Effector memory CD4-positive, alpha-beta T cell (primary cell): ENCODE data around the gene JAZF1.

Source experiments
- DNase-seq, 3 donors: peaks; one replicate each; pipeline ENCODE4 v3.0.0-alpha.2; 2020
- H3K27ac ChIP-seq: 2 replicates; pipeline ENCODE4 v1.7.0; 2013; ENCODE audit warnings: mild to moderate bottlenecking, low read length, moderate library complexity; ENCODE audit not compliant: insufficient read depth, poor library complexity, severe bottlenecking
- H3K27me3 ChIP-seq: replicated peaks from 2 replicates; pipeline ENCODE4 v1.7.0; 2013; ENCODE audit warnings: mild to moderate bottlenecking, low read length; ENCODE audit not compliant: insufficient read depth, control insufficient read depth, poor library complexity, severe bottlenecking
- H3K36me3 ChIP-seq: 2 replicates; pipeline ENCODE4 v1.7.0; 2013; ENCODE audit warnings: mild to moderate bottlenecking, low read length, moderate library complexity; ENCODE audit not compliant: control insufficient read depth, insufficient read depth
- H3K4me1 ChIP-seq: 2 replicates; pipeline ENCODE4 v1.7.0; 2013; ENCODE audit warnings: low read length, mild to moderate bottlenecking; ENCODE audit not compliant: control insufficient read depth, insufficient read depth, poor library complexity, severe bottlenecking
- H3K4me3 ChIP-seq: 2 replicates; pipeline ENCODE4 v1.7.0; 2013; ENCODE audit warnings: low read length, low read depth, mild to moderate bottlenecking; ENCODE audit not compliant: insufficient read depth, poor library complexity, severe bottlenecking
- H3K9me3 ChIP-seq: 2 replicates; pipeline ENCODE4 v1.7.0; 2013; ENCODE audit warnings: mild to moderate bottlenecking, low read length, moderate library complexity; ENCODE audit not compliant: control insufficient read depth

JAZF1 gene

DNA sequence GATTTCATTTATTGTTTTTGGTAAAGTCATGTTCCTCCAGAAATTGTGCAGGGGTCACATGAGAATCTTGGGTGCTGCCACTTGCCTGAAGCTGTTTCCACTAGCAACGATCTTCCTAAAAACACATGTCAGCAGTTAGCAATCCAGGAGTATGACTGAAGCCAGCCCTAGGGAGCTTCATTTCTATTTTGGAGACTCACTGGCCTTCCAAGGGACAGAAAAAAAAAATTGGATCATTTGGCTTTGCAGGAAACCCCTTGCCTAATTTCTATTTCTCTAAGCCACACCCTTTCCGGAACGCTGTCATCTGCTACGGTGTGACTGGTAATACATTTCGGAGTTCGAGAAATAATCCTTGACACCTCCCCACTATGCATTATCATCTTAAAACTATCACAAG, 236.0 kb downstream of the JAZF1 start:
- H3K9me3 ChIP-seq: no peaks in the 10 kb centered on the region
- H3K4me3 ChIP-seq: no peak overlapping the region
- no peak for DNase-seq
- no peaks in the 10 kb centered on the region for H3K36me3 ChIP-seq
- no peaks in the 10 kb centered on the region for H3K27me3 ChIP-seq
- H3K4me1 ChIP-seq: no peaks in the 10 kb centered on the region
- H3K27ac ChIP-seq: no peak overlapping the region

DNA sequence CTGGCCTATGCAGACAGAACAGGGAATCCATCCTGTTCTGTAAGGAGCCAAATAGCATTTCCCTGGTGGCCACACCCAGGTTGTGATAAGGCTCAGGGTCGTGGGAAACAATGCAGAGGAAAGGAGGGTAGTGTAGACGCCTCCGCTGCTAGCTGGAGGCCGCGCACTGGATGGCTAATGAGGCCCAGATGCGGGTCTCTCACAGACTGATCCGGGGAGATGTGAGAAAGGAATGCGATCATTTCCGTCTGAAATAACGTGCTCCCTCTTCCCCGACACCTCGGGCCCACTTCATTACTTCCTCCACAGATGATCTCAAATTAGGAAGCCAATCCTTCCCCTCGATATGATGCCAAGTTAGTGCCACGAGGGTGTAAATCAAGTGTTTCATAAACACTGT, 237.4 kb downstream of the JAZF1 start:
- Histone ChIP-seq H3K4me3 (no peak overlapping the region), H3K27me3 (no peaks in the 10 kb centered on the region), H3K4me1 (no peaks in the 10 kb centered on the region), H3K27ac (no peak overlapping the region), H3K36me3 (no peaks in the 10 kb centered on the region), H3K9me3 (no peaks in the 10 kb centered on the region)
- no peak for DNase-seq

DNA sequence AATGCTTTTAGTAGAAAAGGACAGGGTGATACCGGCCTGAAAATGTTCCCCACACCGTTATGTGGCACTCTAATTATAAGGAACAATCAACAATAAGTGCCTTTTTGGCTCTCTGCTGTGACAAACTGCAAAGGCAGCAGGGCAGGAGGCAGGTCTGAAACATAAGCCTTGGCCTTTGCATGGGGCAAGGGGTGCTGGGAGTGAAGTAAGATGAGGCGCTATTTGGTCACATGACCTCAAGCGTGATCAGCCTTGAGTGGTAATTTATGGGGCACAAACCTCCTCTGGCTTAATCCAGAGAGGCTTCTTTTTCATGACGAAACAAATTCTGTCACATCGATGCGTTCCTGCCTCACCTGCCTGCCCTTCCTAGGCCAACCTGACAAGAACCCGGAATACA, 237.9 kb downstream of the JAZF1 start:
- H3K27me3 ChIP-seq: no peaks in the 10 kb centered on the region
- no peaks in the 10 kb centered on the region for H3K4me1 ChIP-seq
- no peaks in the 10 kb centered on the region for H3K36me3 ChIP-seq
- H3K9me3 ChIP-seq: no peaks in the 10 kb centered on the region
- DNase-seq: no peak
- no peak overlapping the region for H3K27ac ChIP-seq
- H3K4me3 ChIP-seq: no peak overlapping the region

- no peaks in the 10 kb centered on the region for H3K4me1 ChIP-seq
- DNase-seq: no peak
- no peaks in the 10 kb centered on the region for H3K9me3 ChIP-seq
- no peaks in the 10 kb centered on the region for H3K36me3 ChIP-seq
- H3K27me3 ChIP-seq: no peaks in the 10 kb centered on the region
- H3K4me3 ChIP-seq: no peak overlapping the region
- no peak overlapping the region for H3K27ac ChIP-seq
These were observed 239.1 kb downstream of the JAZF1 start for GRCh38 chr7:27941522-27941921.

DNA sequence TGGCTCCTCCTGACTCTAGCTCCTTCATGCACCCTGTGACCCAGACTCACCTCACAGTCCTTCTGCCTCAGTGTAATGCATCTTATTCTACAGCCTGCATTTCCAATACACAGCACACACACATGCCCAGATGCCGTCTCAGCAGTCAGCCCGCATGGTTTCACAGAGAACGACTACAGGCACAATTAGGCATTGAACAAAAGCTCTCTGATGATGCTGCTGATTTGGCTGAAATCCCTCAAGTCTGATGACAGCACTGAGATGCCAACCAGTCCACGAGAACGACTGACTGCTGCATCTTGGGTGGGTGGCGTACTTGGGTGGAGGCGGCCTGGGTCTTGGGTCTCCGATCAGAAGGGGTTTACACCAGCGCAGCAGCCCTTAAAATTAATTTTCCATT, 240.3 kb downstream of the JAZF1 start:
- no peak for DNase-seq
- Histone ChIP-seq H3K27ac (no peak overlapping the region), H3K27me3 (no peaks in the 10 kb centered on the region), H3K36me3 (no peaks in the 10 kb centered on the region), H3K4me1 (no peaks in the 10 kb centered on the region), H3K9me3 (no peaks in the 10 kb centered on the region), H3K4me3 (no peak overlapping the region)

DNA sequence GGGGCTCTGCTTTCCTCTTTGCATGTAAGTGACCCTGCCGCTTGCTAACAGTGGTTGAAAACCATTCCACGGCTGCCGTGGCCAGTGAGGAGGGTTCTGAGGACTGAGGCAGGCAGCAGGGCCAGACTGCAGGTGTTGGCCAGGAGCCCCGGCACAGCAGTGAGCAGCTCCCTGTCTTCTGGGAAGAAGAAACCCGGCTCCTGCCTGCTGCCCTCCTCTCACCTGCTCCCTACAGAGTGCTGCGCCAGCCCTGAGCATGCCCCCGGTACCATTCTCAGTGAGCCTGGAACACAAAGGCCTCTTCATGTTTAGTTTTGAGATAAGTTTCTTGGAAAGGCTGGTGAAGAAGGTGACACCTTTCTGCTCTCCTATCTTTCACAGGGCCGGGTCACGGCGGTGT, 240.7 kb downstream of the JAZF1 start:
- Histone ChIP-seq H3K4me3 (no peak overlapping the region), H3K9me3 (no peaks in the 10 kb centered on the region), H3K27ac (no peak overlapping the region), H3K4me1 (no peaks in the 10 kb centered on the region), H3K36me3 (no peaks in the 10 kb centered on the region), H3K27me3 (no peaks in the 10 kb centered on the region)
- no peak for DNase-seq

DNA sequence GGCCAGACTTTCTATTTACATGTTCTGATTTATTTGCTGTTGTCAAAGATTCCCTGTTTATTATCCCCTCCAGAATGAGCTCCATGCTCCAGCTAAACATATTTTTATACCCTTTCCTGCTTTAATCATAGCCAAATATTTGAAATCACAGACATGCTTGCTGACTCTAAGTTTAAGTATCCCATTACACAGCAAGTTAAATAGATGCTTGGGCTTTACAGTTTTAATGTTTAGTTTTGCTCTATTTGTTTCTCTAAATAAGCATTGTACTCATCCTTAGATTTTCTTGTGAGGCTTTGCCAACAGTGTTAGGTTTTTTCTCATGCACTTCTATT, 243.9 kb downstream of the JAZF1 start:
- no peaks in the 10 kb centered on the region for H3K9me3 ChIP-seq
- H3K4me1 ChIP-seq: no peaks in the 10 kb centered on the region
- DNase-seq: no peak
- H3K36me3 ChIP-seq: no peaks in the 10 kb centered on the region
- no peak overlapping the region for H3K4me3 ChIP-seq
- H3K27ac ChIP-seq: no peak overlapping the region
- H3K27me3 ChIP-seq: no peaks in the 10 kb centered on the region

DNA sequence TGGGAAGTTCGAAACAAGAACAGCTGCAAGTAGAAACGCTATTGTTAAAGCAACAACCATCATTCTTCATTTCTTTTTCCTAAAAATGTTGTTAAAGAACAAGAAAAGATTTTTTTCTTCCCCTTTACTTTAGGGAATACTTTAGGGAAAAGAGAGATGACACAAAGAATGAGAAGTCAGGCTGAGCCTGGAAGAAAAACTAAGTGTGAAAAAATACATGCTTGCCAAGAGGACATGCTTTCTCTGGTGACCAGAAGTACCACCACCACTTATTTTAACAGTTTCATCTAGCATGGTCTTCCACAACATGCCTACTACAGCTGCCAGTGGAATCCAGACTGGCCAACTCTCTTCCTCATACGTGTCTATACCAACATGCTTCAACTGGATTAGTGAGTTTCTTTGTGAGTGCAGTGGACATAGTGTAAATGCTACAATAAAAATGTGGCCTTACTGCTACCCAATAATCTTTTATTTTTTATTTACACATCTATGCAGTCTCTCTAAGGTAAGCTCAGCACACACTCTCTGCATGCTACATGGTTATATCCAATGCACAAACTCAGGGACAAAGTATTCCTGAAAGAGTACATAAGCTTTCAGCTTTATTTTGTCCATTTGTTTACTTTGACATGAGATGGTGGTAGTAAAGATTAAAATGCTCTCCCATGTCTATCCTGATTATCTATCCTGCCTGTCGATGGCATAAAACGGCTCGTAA, 244.4 kb downstream of the JAZF1 start:
- H3K9me3 ChIP-seq: no peaks in the 10 kb centered on the region
- H3K4me1 ChIP-seq: no peaks in the 10 kb centered on the region
- H3K4me3 ChIP-seq: no peak overlapping the region
- H3K36me3 ChIP-seq: no peaks in the 10 kb centered on the region
- no peak for DNase-seq
- H3K27ac ChIP-seq: no peak overlapping the region
- no peaks in the 10 kb centered on the region for H3K27me3 ChIP-seq

- Histone ChIP-seq H3K27ac (no peak overlapping the region), H3K36me3 (no peaks in the 10 kb centered on the region), H3K4me1 (no peaks in the 10 kb centered on the region), H3K4me3 (no peak overlapping the region), H3K9me3 (no peaks in the 10 kb centered on the region), H3K27me3 (no peaks in the 10 kb centered on the region)
- no peak for DNase-seq
These were observed 246.7 kb downstream of the JAZF1 start for GRCh38 chr7:27933671-27934565.

- DNase-seq: no peak
- H3K9me3 ChIP-seq: no peaks in the 10 kb centered on the region
- H3K4me3 ChIP-seq: no peak overlapping the region
- no peaks in the 10 kb centered on the region for H3K4me1 ChIP-seq
- H3K27me3 ChIP-seq: no peaks in the 10 kb centered on the region
- H3K36me3 ChIP-seq: no peaks in the 10 kb centered on the region
- no peak overlapping the region for H3K27ac ChIP-seq
These were observed 249.6 kb downstream of the JAZF1 start for GRCh38 chr7:27930910-27931476.
